Measurements from ENCODE around the gene TRAPPC11.

DNA sequence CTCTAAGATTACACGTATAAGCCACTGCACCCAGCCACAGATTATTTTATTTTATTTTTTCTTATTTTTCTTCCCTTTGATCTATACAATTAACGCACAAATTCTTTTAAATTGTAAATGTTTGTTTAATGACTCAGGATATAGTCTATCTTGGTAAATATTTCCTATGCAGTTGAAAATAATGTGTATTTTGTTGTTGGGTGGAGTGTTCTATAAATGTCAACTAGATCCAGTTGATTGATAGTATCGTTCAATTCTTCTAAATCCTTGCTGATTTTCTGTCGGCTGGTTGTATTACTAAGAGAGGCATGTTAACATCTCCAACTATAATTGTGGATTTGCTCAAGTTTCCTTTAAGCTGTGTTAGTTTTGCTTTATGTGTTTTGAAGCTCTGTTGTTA is 92.0 kb downstream of the TRAPPC11 start:
- TF ChIP-seq CTCF (conservative IDR thresholded peaks at IDR 0.05; ENCODE audit: low read length) (no peak), EZH2phosphoT487 (IDR thresholded peaks at IDR 0.05; ENCODE audit: borderline replicate concordance, low read depth, low read length) (no peak)
